NCI-H524 treated with DMSO at 0.1 percent for 48 hours (cell line): Measurements from ENCODE around the gene SLC6A18.

Experiments used
- DNase-seq: peaks from one replicate; lab custom pipeline; 2025; lab: John Stamatoyannopoulos, UW

SLC6A18 gene

GRCh38 chr5:1292846-1293415 is 67.8 kb downstream of the SLC6A18 start:
- DNase-seq = no peak

GRCh38 chr5:1293416-1294205 is 68.4 kb downstream of the SLC6A18 start:
- no peak for DNase-seq

- no peak for DNase-seq
Measured at GRCh38 chr5:1294206-1294834, 69.1 kb downstream of the SLC6A18 start.

- DNase-seq = no peak
Measured at GRCh38 chr5:1294835-1295649, 69.9 kb downstream of the SLC6A18 start, which contains the start of gene TERT. Gene TERT, minus strand, starts transcription at chr5:1295068. Its CDS starts 79 bp downstream, at chr5:1294989.

- DNase-seq = no peak
Measured at GRCh38 chr5:1295650-1296037, 70.5 kb downstream of the SLC6A18 start.
